ENCODE results near the gene HACD2. TPM values are rescaled to one million over a fixed set of nuclear protein-coding genes. Genes with fewer than 3 reads are reported as not detected.

Gene HACD2
- total and polyA plus RNA-seq, 7 donors: 3.7 to 7.9 (median 5.7) TPM

DNA sequence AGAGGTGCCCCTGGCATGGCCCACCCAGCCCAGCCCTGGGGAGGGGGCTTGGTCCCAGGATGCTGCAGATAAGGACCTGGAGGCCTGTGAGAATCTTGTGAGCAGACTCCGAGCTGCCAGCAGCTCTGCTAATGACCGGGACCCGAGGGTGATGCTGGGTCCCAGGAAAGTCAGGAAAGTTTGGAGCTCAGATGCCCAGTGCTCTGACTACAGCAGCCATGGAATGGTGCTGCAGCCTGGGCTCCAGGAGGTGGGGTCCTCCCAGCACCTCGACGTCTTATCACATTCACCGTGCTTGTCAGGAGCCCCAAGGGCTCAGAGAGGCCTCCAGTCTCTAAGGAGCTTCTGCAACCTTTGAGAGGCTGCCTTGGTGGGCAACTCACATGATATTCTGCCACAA, 101.7 kb downstream of the HACD2 start:
- H3K4me1 ChIP-seq: no peaks in the 10 kb centered on the region
- no peak overlapping the region for H3K4me3 ChIP-seq
- TF ChIP-seq, protein P1, sequence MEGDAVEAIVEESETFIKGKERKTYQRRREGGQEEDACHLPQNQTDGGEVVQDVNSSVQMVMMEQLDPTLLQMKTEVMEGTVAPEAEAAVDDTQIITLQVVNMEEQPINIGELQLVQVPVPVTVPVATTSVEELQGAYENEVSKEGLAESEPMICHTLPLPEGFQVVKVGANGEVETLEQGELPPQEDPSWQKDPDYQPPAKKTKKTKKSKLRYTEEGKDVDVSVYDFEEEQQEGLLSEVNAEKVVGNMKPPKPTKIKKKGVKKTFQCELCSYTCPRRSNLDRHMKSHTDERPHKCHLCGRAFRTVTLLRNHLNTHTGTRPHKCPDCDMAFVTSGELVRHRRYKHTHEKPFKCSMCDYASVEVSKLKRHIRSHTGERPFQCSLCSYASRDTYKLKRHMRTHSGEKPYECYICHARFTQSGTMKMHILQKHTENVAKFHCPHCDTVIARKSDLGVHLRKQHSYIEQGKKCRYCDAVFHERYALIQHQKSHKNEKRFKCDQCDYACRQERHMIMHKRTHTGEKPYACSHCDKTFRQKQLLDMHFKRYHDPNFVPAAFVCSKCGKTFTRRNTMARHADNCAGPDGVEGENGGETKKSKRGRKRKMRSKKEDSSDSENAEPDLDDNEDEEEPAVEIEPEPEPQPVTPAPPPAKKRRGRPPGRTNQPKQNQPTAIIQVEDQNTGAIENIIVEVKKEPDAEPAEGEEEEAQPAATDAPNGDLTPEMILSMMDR (IDR thresholded peaks at IDR 0.05): no peak
- H3K36me3 ChIP-seq (ENCODE audit: insufficient read depth in 1 of 2, low read depth in 1 of 2): no peaks in the 10 kb centered on the region
- ATAC-seq (no peak), DNase-seq (no peak)
- 88 to 94% (median 94%) methylated on average over 6 of the region's 6 CpGs for WGBS, 3 donors
- H3K9me3 ChIP-seq: no peaks in the 10 kb centered on the region
- no peak overlapping the region for H3K27ac ChIP-seq
- intact Hi-C loops (cut with DNase I): no loop called here
- no peaks in the 10 kb centered on the region for H3K27me3 ChIP-seq (ENCODE audit: insufficient read depth in 3 of 3, low read length in 2 of 3)

DNA sequence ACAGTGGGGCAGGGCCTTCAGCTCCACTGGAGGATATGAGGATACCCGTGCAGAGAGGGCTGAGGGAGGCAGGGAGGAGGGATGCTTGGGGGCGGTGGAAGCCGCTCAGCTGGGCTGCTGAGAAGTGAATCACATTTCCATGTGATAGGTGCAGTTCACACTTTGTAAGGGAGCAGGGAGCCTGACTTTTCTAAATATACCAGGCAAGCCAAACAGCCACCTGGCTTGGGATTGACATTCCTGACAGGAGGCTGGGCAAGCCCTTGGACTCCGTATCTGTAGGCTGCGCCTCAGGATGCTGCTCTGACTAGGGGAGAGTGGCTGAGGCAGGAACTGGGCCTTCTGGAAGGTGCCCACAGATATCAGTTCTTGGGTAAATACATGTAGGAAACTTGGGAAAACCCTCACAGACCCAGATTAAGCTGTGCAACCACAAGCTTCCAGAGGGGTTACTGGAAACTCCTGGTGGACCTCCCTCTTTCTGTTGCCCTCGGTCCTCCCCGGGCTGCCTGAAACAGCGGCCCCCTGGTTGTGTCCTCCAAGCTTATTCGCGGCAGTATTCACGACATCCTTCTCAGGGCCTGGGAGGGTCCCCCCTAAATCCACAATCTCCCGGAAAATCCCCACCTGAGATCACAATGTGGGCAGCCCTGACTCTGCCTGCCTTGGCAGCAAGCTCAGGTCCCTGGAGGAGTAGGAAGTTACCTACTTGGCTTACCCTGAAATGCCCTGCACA, 103.0 kb downstream of the HACD2 start:
- Histone ChIP-seq H3K27ac (no peak overlapping the region), H3K36me3 (ENCODE audit: insufficient read depth in 1 of 2, low read depth in 1 of 2) (no peaks in the 10 kb centered on the region), H3K4me3 (no peak overlapping the region), H3K9me3 (no peaks in the 10 kb centered on the region), H3K27me3 (ENCODE audit: insufficient read depth in 3 of 3, low read length in 2 of 3) (peaks cover 0 to 6% (median 0%) of the 10 kb centered on the region in 3 donors), H3K4me1 (no peaks in the 10 kb centered on the region)
- TF ChIP-seq, protein P1 (IDR thresholded peaks at IDR 0.05): no peak
- no peak for DNase-seq
- ATAC-seq: no peak
- intact Hi-C loops (cut with DNase I): no loop called here
- 84 to 86% (median 84%) methylated on average over 12 of the region's 12 CpGs for WGBS, 3 donors

DNA sequence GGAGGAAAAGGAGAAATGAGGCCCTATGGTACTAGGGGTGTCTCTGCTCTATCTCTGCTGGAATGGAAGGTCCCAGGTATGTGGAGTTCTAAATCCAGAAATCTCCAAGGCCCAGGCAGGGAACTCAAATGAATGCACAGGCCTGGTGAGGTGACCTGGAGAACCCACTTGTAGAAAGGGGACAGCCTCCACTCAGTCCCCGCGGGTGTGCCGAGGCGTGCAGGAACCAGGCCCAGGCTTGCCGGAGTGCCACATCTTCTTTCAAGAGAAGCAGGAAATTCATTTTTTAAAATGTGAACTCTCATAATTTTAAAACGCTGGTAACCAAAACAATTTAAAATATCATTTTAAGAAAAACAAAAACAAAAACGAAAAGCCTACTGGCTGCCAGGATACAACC, 103.8 kb downstream of the HACD2 start:
- WGBS, 3 donors: 93 to 96% (median 93%) methylated on average over 7 of the region's 7 CpGs
- H3K27ac ChIP-seq: no peak overlapping the region
- DNase-seq: no peak
- H3K9me3 ChIP-seq: no peaks in the 10 kb centered on the region
- H3K4me1 ChIP-seq: no peaks in the 10 kb centered on the region
- H3K36me3 ChIP-seq (ENCODE audit: insufficient read depth in 1 of 2, low read depth in 1 of 2): no peaks in the 10 kb centered on the region
- H3K4me3 ChIP-seq: no peak overlapping the region
- peaks cover 0 to 8% (median 0%) of the 10 kb centered on the region in 3 donors for H3K27me3 ChIP-seq (ENCODE audit: insufficient read depth in 3 of 3, low read length in 2 of 3)
- ATAC-seq: no peak
- intact Hi-C loops (cut with DNase I): no loop called here
- TF ChIP-seq, protein P1 (IDR thresholded peaks at IDR 0.05): no peak

- ATAC-seq: no peak
- H3K27me3 ChIP-seq (ENCODE audit: insufficient read depth in 3 of 3, low read length in 2 of 3): peaks cover 0 to 8% (median 0%) of the 10 kb centered on the region in 3 donors
- H3K4me3 ChIP-seq: no peak overlapping the region
- DNase-seq: no peak
- intact Hi-C loops (cut with DNase I): no loop called here
- H3K27ac ChIP-seq: no peak overlapping the region
- TF ChIP-seq, protein P1 (IDR thresholded peaks at IDR 0.05): no peak
- H3K4me1 ChIP-seq: no peaks in the 10 kb centered on the region
- no peaks in the 10 kb centered on the region for H3K36me3 ChIP-seq (ENCODE audit: insufficient read depth in 1 of 2, low read depth in 1 of 2)
- H3K9me3 ChIP-seq: no peaks in the 10 kb centered on the region
- WGBS, 3 donors: 66 to 78% (median 73%) methylated on average over 4 of the region's 4 CpGs
Measured at GRCh38 chr3:123480428-123480827, 104.4 kb downstream of the HACD2 start.

DNA sequence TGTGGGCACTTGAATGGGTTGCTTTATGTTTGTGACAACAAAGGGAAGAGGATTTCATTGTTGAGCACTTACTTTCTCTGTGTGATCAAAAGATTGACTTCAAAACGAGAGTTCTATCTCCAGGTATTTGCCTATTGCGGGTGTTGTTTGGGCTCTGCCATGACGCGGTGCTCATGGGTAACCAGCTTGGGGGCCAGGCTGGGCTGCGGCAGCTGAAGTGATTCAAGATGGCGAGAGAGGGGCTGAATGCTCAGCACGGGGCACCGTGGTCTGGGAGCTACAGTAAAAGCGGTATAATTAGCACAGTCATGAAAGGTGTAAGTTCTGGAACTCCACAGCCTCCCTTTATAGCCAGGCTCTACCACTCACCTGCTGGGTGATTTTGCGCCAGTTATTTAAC, 105.0 kb downstream of the HACD2 start:
- no peak for ATAC-seq
- TF ChIP-seq, protein P1 (IDR thresholded peaks at IDR 0.05): no peak
- Histone ChIP-seq H3K27ac (no peak overlapping the region), H3K36me3 (ENCODE audit: insufficient read depth in 1 of 2, low read depth in 1 of 2) (no peaks in the 10 kb centered on the region), H3K4me1 (no peaks in the 10 kb centered on the region), H3K27me3 (ENCODE audit: insufficient read depth in 3 of 3, low read length in 2 of 3) (peaks cover 0 to 8% (median 0%) of the 10 kb centered on the region in 3 donors), H3K4me3 (no peak overlapping the region), H3K9me3 (no peaks in the 10 kb centered on the region)
- no peak for DNase-seq
- 88 to 93% (median 92%) methylated on average over 10 of the region's 10 CpGs for WGBS, 3 donors
- intact Hi-C loops (cut with DNase I): no loop called here

All from psoas muscle (tissue), 8 donors.